T47D (cell line): Measurements from ENCODE around the gene PTRH2.
"Not testable (repeated sequence)": the region's sequence is repeated elsewhere in the genome, so short reads cannot be mapped to it uniquely, and the experiment has no call there.

Experiments
- DNase-seq, 2 experiments: peaks; one replicate each; pipeline versions ENCODE4 v3.0.0 to v3.0.0-alpha.2; 2011 to 2012; ENCODE audit warnings: low read depth in 1 of 2, low spot score in 1 of 2
- JUND ChIP-seq: IDR thresholded peaks from 2 replicates; pipeline ENCODE4 v1.6.1; 2012; ENCODE audit warnings: low read depth
- in situ Hi-C: cut with HindIII; loops from 2 replicates; pipeline ENCODE4 v1.10.0; 2016; ENCODE audit warnings: low sequenced_read_pairs, low pct_unique_long_range_greater_than_20kb

The PTRH2 gene

GRCh38 chr17:59707149-59707970 is at the start of gene PTRH2, which contains the start of gene VMP1:
Gene PTRH2, minus strand, starts transcription at chr17:59707430. Its CDS starts 9,452 bp downstream, at chr17:59697978.
Gene VMP1, plus strand, starts transcription at chr17:59707654. Its CDS starts 23,793 bp downstream, at chr17:59731447.
- in situ Hi-C loops: no loop called here
- TF ChIP-seq JUND: 0 out of 2 replicates have a peak, but pooled peaks have one; percentile 22
- peak; percentile 91 to 100 for DNase-seq

- peak; percentile 54 for TF ChIP-seq JUND
- DNase-seq: peak in 1 of 2 experiments; percentile 48
- in situ Hi-C loops: no loop called here
These were observed 49.1 kb upstream of the PTRH2 start for GRCh38 chr17:59756236-59756818.

DNA sequence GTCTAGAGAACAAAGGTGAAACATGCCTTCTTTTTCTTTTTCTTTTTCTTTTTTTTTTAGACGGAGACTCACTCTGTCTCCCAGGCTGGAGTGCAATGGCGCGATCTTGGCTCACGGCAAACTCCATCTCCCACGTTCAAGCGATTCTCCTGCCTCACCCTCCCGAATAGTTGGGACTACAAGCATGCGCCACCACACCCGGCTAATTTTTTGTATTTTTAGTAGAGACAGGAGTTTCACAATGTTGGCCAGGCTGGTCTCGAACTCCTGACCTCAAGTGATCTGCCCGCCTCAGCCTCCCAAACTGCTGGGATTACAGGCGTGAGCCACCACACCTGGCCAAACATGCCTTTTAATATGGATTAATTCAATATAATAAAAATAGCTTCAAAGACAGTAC is 47.8 kb upstream of the PTRH2 start:
- DNase-seq, in situ Hi-C loops: not testable (repeated sequence)

- TF ChIP-seq JUND: no peak
- in situ Hi-C loops: no loop called here
- no peak for DNase-seq
These were observed 47.3 kb upstream of the PTRH2 start for GRCh38 chr17:59754552-59754951.

DNA sequence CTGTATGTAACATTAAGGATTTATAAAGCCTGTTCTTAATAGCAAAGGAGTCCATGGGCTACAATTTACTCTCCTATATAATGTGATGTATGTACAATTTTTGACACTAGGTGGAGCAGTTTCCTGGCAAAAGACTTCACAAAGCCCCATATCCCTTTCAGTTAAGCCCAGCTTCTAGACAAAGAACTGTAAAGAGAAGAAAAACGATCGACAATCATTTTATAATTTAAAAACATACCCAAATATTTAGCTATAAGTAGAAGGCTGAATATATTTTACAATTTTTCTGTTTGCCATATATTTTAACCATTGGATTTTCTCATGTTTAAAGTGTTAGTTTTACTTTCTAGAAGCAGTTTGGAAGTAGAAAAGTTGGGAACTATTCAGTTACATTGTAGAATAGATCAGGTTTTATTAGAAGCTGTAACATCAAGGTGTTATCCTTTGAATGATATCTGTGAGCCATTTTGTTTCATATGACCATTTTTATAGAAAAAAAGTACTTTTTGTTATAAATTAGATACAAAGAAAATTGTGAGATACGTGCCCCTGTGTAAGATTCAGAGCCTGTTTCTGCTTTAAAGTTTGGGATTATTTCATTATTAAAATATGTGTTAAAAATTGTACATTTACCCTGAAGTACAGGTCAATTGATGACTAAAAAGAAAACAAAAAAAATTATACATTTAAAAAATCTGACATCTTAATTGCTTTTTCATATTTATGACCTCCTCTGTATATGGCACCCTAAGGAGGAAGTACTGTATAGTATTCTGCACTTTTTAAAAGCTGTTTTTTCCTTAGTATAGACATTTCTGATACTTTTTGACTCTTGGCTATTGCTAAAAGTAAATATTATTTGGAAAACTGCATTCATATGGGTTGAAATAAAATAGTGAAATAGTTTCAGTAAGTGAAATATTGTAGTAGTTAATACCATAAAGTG is 46.6 kb upstream of the PTRH2 start:
- peak; percentile 56 to 92 for DNase-seq
- TF ChIP-seq JUND: no peak
- in situ Hi-C loops: no loop called here

DNA sequence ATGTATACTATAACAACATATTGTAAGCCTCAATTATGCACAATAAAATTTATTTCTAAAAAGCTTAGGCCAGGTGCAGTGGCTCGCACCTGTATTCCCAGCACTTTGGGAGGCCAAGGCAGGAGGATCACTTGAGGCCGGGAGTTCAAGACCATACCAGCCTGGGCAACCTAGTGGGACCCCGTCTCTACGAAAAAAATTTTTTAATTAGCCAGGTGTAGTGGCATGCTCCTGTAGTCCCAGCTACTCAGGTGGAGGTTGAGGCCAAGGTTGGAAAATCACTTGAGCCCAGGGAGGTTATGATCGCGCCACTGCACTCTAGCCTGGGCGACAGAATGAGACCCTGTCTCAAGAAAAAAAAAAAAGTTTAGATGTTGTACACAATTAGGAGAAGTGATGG is 45.7 kb upstream of the PTRH2 start:
- no peak for TF ChIP-seq JUND
- in situ Hi-C loops: no loop called here
- no peak for DNase-seq

DNA sequence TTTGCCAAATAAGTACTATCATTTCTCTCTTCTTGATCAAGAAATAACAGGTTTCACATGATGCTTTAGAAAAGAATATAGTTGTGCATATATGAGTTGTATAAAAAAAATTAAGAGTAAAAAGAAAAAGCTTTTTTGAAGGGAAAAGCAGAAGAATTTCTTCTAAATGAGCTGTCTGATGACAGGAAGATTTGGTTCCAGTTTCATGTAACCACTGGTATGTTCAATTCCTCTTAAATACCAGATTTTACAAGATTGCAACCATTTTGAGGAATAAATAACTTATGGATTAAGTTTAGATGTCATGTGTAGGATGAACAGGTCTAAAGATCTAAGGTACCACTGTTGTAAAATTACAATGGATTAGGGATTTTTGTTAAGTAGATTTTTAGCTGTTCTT is 45.2 kb upstream of the PTRH2 start:
- TF ChIP-seq JUND: no peak
- in situ Hi-C loops: no loop called here
- DNase-seq: no peak

GRCh38 chr17:59751955-59752413 is 44.8 kb upstream of the PTRH2 start:
- no peak for TF ChIP-seq JUND
- in situ Hi-C loops: no loop called here
- no peak for DNase-seq

GRCh38 chr17:59748591-59748990 is 41.4 kb upstream of the PTRH2 start:
- in situ Hi-C loops: no loop called here
- no peak for DNase-seq

DNA sequence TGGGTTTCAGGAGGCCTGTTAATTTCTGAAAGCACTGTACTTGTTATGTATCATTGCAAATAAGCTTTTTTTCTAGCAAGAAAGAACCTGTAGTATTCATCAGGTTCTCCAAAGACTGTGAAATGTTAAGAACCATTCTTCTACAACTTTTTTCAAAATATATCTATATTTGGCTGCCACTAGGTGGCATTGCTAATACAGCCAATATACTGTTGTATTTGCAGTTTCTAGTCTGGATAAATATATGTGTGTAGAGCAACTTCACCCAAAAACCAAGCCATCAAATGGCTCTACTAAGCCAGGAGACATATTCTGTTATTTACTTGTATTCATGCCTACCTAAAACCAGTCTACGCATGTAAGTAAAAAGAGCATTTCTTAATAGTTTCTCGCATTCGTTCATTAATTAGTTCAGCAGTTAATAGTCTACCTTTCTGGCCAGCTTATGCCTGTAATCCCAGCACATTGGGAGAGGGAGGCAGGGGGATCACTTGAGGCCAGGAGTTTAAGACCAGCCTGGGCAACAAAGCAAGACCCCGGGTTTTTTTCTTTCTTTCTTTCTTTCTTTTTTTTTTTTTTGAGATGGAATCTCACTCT is 39.7 kb upstream of the PTRH2 start:
- no peak for TF ChIP-seq JUND
- peak; percentile 27 to 68 for DNase-seq
- in situ Hi-C loops: no loop called here

More at GRCh38 chr17:59748591-59748990, 41.4 kb upstream of the PTRH2 start:
- no peak for TF ChIP-seq JUND

DNA sequence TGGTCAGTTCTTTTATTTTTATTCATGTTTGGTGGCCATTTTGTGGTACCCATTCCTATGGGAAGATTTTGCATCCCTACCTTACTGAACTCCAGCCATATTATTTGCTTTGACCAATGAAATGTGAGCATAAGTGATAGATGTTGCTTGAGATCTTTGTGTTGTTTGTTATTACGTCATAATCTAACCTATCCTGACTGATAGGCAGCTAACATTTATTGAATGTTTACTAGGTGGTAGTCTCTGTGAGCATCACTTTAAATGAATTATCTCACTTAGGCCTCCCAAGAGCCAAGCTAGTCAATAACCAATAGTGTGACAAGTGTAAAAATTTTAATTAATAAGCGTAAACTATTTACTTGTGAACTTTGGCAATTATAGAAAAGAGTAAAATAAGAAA is 37.8 kb upstream of the PTRH2 start:
- in situ Hi-C loops: no loop called here
- no peak for TF ChIP-seq JUND
- DNase-seq: no peak

DNA sequence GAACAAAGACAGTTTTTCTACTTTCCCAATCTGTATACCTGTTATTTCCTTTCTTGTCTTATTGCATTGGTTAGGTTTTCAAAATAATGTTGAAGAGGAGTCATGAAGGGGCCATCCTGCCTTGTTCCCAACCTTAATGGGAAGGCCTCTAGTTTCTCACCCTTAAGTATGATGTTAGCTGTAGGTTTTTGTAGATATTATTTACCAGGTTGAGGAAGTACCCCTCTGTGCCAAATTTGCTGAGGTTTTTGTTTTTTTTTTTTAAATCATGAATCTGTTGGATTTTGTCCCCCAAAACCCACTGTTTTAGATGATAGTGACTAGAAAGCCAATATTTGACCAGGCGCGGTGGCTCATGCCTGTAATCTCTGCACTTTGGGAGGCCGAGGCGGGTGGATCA is 36.6 kb upstream of the PTRH2 start:
- DNase-seq: no peak
- in situ Hi-C loops: no loop called here

More for the DNA sequence above, 36.6 kb upstream of the PTRH2 start:
- TF ChIP-seq JUND: no peak
